Fibroblast of lung (primary cell): ENCODE data around the gene NFIC. TPM values are rescaled to one million over a fixed set of nuclear protein-coding genes. Genes with fewer than 3 reads are reported as not detected.

Source experiments
- DNase-seq, 2 donors: peaks; one replicate each; pipeline versions ENCODE4 v3.0.0 to v3.0.0-alpha.2; 2010; ENCODE audit warnings: low read depth in 2 of 2
- H2AFZ ChIP-seq: 2 replicates; pipeline ENCODE4 v1.5.1; 2012; ENCODE audit warnings: low read length, control low read depth, inconsistent platforms
- H3K27ac ChIP-seq: 2 replicates; pipeline ENCODE4 v1.5.1; 2011; ENCODE audit warnings: low read length, control low read depth; ENCODE audit not compliant: insufficient read depth
- H3K27me3 ChIP-seq: 2 replicates; pipeline ENCODE4 v1.5.1; 2011; ENCODE audit warnings: mild to moderate bottlenecking, low read length; ENCODE audit not compliant: control insufficient read depth, insufficient read depth
- H3K36me3 ChIP-seq: 2 replicates; pipeline ENCODE4 v1.5.1; 2011; ENCODE audit warnings: low read length; ENCODE audit not compliant: control insufficient read depth, insufficient read depth
- H3K4me1 ChIP-seq: 2 replicates; pipeline ENCODE4 v1.5.1; 2011; ENCODE audit warnings: low read length; ENCODE audit not compliant: control insufficient read depth, insufficient read depth; ENCODE audit errors: extremely low read depth
- H3K4me2 ChIP-seq: 2 replicates; pipeline ENCODE4 v1.5.1; 2011; ENCODE audit warnings: low read length, control low read depth; ENCODE audit not compliant: insufficient read depth; ENCODE audit errors: extremely low read depth
- H3K4me3 ChIP-seq, 4 experiments: fragments of 200-600 bp in 1 of 4; sonication (generic) in 1 of 4; replicated peaks in 1 of 4; 2 replicates each; pipeline ENCODE4 v1.5.1; 2011 to 2016; ENCODE audit warnings: low read length in 4 of 4, low read depth in 3 of 4, mild to moderate bottlenecking in 3 of 4, control low read depth in 2 of 4, inconsistent platforms in 1 of 4, mixed read lengths in 1 of 4; ENCODE audit not compliant: insufficient read depth in 1 of 4; ENCODE audit errors: control extremely low read depth in 1 of 4
- H3K79me2 ChIP-seq: 2 replicates; pipeline ENCODE4 v1.5.1; 2012; ENCODE audit warnings: mild to moderate bottlenecking, low read length, inconsistent platforms; ENCODE audit not compliant: control insufficient read depth, insufficient read depth
- H3K9ac ChIP-seq: 2 replicates; pipeline ENCODE4 v1.5.1; 2011; ENCODE audit warnings: mild to moderate bottlenecking, low read length, control low read depth; ENCODE audit not compliant: insufficient read depth
- H3K9me3 ChIP-seq: 2 replicates; pipeline ENCODE4 v1.5.1; 2012; ENCODE audit warnings: low read depth, low read length; ENCODE audit not compliant: control insufficient read depth, insufficient read depth
- H4K20me1 ChIP-seq: 2 replicates; pipeline ENCODE4 v1.5.1; 2011; ENCODE audit warnings: low read length; ENCODE audit not compliant: control insufficient read depth, insufficient read depth; ENCODE audit errors: extremely low read depth
- EZH2 ChIP-seq: IDR thresholded peaks from 2 replicates; pipeline ENCODE4 v1.5.1; 2012; ENCODE audit warnings: low read length, control low read depth, mild to moderate bottlenecking; ENCODE audit errors: missing control alignments
- polyA plus RNA-seq, 2 donors: library from polyadenylated mRNA; depleted of rRNA in 1 of 2; stranded (reverse) in 1 of 2; unstranded in 1 of 2; fragments of >200 nt; gene quantifications; 2 replicates each; pipeline ENCODE4 v1.2.1, GENCODE V29; 2011 to 2012; ENCODE audit warnings: missing spikeins in 1 of 2
- total RNA-seq: library from RNA; depleted of rRNA; stranded (reverse); fragments of >200 nt; gene quantifications from 2 replicates; pipeline ENCODE4 v1.2.1, GENCODE V29; 2014
- TF ChIP-seq, protein P1 (sequence below), 2 donors: IDR thresholded peaks in 1 of 2; conservative IDR thresholded peaks in 1 of 2; 1 replicate in 1 of 2; 2 replicates in 1 of 2; pipeline ENCODE4 v1.5.1; 2011 to 2012; ENCODE audit warnings: low read length in 2 of 2, control low read depth in 1 of 2, inconsistent platforms in 1 of 2, low read depth in 1 of 2, mild to moderate bottlenecking in 1 of 2

The NFIC gene
- total and polyA plus RNA-seq, 2 donors (not counting 1 experiment from before 2014, with no cell fraction given) = 7.9 to 66.4 TPM

DNA sequence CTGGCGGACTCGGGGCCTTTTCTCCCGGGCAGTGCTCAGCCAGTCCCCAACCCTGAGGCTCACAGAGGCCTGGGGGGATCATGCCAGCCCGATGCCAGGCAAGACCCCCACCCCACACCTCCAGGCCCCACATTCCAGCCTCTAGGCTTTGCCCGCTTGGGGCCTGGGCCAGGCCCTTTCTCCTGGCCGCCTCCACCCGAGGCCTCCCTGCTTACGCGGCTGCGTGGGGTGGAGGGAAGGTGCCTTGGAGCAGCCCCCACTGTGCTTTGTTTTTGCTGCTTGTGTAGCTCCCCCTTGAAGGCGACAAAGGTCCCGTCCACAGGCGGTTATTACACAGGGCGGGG, 75.6 kb downstream of the NFIC start:
- peaks cover 7% of the 10 kb centered on the region for H3K4me1 ChIP-seq
- no peak overlapping the region for H3K27ac ChIP-seq
- H3K9me3 ChIP-seq = no peaks in the 10 kb centered on the region
- no peak for TF ChIP-seq EZH2
- TF ChIP-seq, protein P1, sequence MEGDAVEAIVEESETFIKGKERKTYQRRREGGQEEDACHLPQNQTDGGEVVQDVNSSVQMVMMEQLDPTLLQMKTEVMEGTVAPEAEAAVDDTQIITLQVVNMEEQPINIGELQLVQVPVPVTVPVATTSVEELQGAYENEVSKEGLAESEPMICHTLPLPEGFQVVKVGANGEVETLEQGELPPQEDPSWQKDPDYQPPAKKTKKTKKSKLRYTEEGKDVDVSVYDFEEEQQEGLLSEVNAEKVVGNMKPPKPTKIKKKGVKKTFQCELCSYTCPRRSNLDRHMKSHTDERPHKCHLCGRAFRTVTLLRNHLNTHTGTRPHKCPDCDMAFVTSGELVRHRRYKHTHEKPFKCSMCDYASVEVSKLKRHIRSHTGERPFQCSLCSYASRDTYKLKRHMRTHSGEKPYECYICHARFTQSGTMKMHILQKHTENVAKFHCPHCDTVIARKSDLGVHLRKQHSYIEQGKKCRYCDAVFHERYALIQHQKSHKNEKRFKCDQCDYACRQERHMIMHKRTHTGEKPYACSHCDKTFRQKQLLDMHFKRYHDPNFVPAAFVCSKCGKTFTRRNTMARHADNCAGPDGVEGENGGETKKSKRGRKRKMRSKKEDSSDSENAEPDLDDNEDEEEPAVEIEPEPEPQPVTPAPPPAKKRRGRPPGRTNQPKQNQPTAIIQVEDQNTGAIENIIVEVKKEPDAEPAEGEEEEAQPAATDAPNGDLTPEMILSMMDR (conservative IDR thresholded peaks at IDR 0.05 in 1 of 2, IDR thresholded peaks at IDR 0.05 in 1 of 2; ENCODE audit: low read depth in 1 of 2, low read length in 2 of 2) = no peak
- peaks cover 35% of the 10 kb centered on the region for H3K79me2 ChIP-seq
- no peak overlapping the region for H2AFZ ChIP-seq
- H3K4me3 ChIP-seq = no peak overlapping the region
- no peaks in the 10 kb centered on the region for H3K27me3 ChIP-seq
- H3K36me3 ChIP-seq = peaks cover 24% of the 10 kb centered on the region
- H3K9ac ChIP-seq = no peak overlapping the region
- no peak overlapping the region for H3K4me2 ChIP-seq
- DNase-seq = no peak
- no peaks in the 10 kb centered on the region for H4K20me1 ChIP-seq

DNA sequence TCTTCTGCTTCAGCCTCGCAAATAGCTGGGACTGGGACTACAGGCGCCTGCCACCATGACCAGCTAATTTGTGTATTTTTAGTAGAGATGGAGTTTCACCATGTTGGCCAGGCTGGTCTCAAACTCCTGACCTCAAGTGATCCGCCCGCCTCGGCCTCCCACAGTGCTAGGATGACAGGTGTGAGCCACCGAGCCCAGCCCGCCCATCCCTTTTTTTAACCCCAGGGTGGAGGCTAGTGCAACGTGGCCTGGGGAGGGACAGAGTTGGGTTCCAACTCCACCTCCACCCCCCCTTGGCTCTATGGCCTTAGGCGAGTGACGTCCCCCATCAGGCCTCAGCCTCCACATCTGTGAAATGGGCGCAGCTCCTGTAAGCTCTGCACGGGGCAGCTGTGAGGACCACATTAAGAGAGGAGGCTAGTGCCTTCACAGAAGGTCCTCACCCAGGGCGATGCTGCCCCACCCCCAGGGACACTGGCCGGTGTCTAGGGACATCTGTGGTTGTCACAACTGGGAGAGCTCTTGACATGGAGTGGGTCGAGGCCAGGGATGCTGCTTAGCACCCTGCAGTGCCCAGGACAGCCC, 76.2 kb downstream of the NFIC start:
- H3K9me3 ChIP-seq = no peaks in the 10 kb centered on the region
- peaks cover 7% of the 10 kb centered on the region for H3K4me1 ChIP-seq
- no peak overlapping the region for H3K4me2 ChIP-seq
- peaks cover 37% of the 10 kb centered on the region for H3K79me2 ChIP-seq
- no peak for DNase-seq
- no peak overlapping the region for H3K27ac ChIP-seq
- TF ChIP-seq, protein P1 (conservative IDR thresholded peaks at IDR 0.05 in 1 of 2, IDR thresholded peaks at IDR 0.05 in 1 of 2; ENCODE audit: low read depth in 1 of 2, low read length in 2 of 2) = no peak
- no peak for TF ChIP-seq EZH2
- H3K4me3 ChIP-seq = no peak overlapping the region
- H2AFZ ChIP-seq = no peak overlapping the region
- H4K20me1 ChIP-seq = no peaks in the 10 kb centered on the region
- H3K9ac ChIP-seq = no peak overlapping the region
- peaks cover 26% of the 10 kb centered on the region for H3K36me3 ChIP-seq
- no peaks in the 10 kb centered on the region for H3K27me3 ChIP-seq

DNA sequence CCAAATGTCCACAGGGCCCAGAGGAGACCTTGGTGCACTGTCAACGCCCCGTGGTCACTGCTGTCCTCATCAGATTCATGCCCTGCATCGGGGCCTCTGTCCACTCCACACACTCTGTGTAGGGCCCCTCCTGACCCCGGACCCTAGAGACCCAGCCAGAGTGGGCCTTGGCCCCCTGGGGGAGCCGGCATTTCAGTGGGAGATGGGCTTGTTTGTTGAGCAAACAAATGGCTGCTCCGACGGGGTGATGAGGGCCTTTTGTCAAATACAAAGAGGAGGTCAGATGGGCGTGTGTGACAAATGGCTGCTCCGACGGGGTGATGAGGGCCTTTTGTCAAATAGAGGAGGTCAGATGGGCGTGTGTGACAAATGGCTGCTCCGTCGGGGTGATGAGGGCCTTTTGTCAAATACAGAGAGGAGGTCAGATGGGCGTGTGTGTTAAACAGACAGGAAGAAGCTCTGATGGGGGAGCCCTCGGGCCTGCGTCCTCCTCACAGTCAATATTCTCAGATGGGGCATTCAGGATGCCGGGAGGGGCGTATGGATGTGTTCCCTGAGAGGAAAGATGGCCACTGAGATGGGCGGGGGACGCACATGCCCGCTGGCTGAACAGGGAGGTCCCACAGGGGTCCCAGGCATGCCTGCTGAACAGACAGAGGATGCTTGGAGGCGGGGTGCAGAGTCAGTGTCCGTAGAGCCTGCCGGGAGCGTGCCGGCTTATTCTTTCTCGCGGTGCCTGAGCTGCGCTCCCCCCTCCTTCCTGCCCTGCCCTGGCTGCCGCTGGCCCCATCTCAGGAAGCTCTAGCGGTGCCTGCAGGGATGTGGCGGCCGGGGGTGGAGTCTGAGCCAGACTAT, 77.7 kb downstream of the NFIC start:
- Histone ChIP-seq H4K20me1 (no peaks in the 10 kb centered on the region), H2AFZ (no peak overlapping the region), H3K9ac (no peak overlapping the region), H3K4me3 (no peak overlapping the region), H3K4me2 (no peak overlapping the region), H3K36me3 (peaks cover 25% of the 10 kb centered on the region), H3K4me1 (peaks cover 7% of the 10 kb centered on the region), H3K27me3 (no peaks in the 10 kb centered on the region), H3K9me3 (no peaks in the 10 kb centered on the region), H3K79me2 (peaks cover 35% of the 10 kb centered on the region), H3K27ac (peak overlapping the region; percentile 57)
- TF ChIP-seq EZH2 = no peak
- TF ChIP-seq, protein P1 (conservative IDR thresholded peaks at IDR 0.05 in 1 of 2, IDR thresholded peaks at IDR 0.05 in 1 of 2; ENCODE audit: low read depth in 1 of 2, low read length in 2 of 2) = no peak
- DNase-seq = peak; percentile 15 to 68
